Urinary bladder (tissue), 4 donors: ENCODE measurements around the gene DTD1. TPM values are rescaled to one million over a fixed set of nuclear protein-coding genes. Genes with fewer than 3 reads are reported as not detected.

Source experiments
- DNase-seq: peaks from one replicate; pipeline ENCODE4 v3.0.0-alpha.2; 2015; ENCODE audit errors: extremely low spot score
- H3K27ac ChIP-seq: one replicate; pipeline ENCODE4 v1.5.1; 2013; ENCODE audit warnings: low read depth, mild to moderate bottlenecking, moderate library complexity
- H3K36me3 ChIP-seq: one replicate; pipeline ENCODE4 v1.6.1; 2013; ENCODE audit warnings: mild to moderate bottlenecking, moderate library complexity; ENCODE audit not compliant: insufficient read depth
- H3K4me1 ChIP-seq: one replicate; pipeline ENCODE4 v1.6.1; 2013; ENCODE audit warnings: mild to moderate bottlenecking, moderate library complexity; ENCODE audit not compliant: insufficient read depth
- H3K4me3 ChIP-seq: one replicate; pipeline ENCODE4 v1.5.1; 2013; ENCODE audit warnings: low read depth, low read length
- WGBS: extraction: QIAGEN DNeasy Blood & Tissue Kit; methylation state at CpG from one replicate; pipeline ENCODE4 v1.1.7; 2013; 5-methylcytosine and 5-hydroxymethylcytosine counted together
- polyA plus RNA-seq: library from polyadenylated mRNA; stranded (reverse); fragments of 200-250 nt; gene quantifications from one replicate; pipeline ENCODE4 v1.2.3, GENCODE V29; 2013
- total RNA-seq: library from RNA; depleted of rRNA; stranded (reverse); fragments of >200 nt; gene quantifications from one replicate; pipeline ENCODE4 v1.2.3, GENCODE V29; 2014
- donor health status: healthy with polysubstance abuse.
- donor health status: healthy.

Gene DTD1
- total and polyA plus RNA-seq, 2 donors = 18.0 to 28.4 TPM

- Histone ChIP-seq H3K36me3 (no peaks in the 10 kb centered on the region), H3K4me1 (no peaks in the 10 kb centered on the region), H3K27ac (no peak overlapping the region), H3K4me3 (no peak overlapping the region)
- no peak for DNase-seq
- WGBS = 90% methylated on average over 5 of the region's 5 CpGs
Measured at GRCh38 chr20:18685406-18685805, 97.6 kb downstream of the DTD1 start.

- no peak overlapping the region for H3K4me3 ChIP-seq
- no peaks in the 10 kb centered on the region for H3K4me1 ChIP-seq
- H3K36me3 ChIP-seq = no peaks in the 10 kb centered on the region
- DNase-seq = no peak
- 50% methylated on average over 1 of the region's 1 CpG for WGBS
- no peak overlapping the region for H3K27ac ChIP-seq
Measured at GRCh38 chr20:18686696-18687095, 98.8 kb downstream of the DTD1 start.

- DNase-seq = no peak
- Histone ChIP-seq H3K27ac (no peak overlapping the region), H3K4me1 (peaks cover 2% of the 10 kb centered on the region), H3K36me3 (no peaks in the 10 kb centered on the region), H3K4me3 (no peak overlapping the region)
- WGBS = 84% methylated on average over 3 of the region's 3 CpGs
Measured at GRCh38 chr20:18688676-18689075, 100.8 kb downstream of the DTD1 start.

GRCh38 chr20:18689557-18689956 lies 101.7 kb downstream of the DTD1 start:
- whole genome bisulfite sequencing = 93% methylated on average over 1 of the region's 1 CpG
- DNase-seq = no peak
- H3K4me1 ChIP-seq = peaks cover 2% of the 10 kb centered on the region
- H3K4me3 ChIP-seq = no peak overlapping the region
- no peaks in the 10 kb centered on the region for H3K36me3 ChIP-seq
- no peak overlapping the region for H3K27ac ChIP-seq

GRCh38 chr20:18692447-18692846 lies 104.6 kb downstream of the DTD1 start:
- no peak for DNase-seq
- Histone ChIP-seq H3K27ac (no peak overlapping the region), H3K36me3 (no peaks in the 10 kb centered on the region), H3K4me1 (peaks cover 2% of the 10 kb centered on the region), H3K4me3 (no peak overlapping the region)
- 34% methylated on average over 1 of the region's 1 CpG for WGBS

- Histone ChIP-seq H3K4me3 (no peak overlapping the region), H3K4me1 (peaks cover 2% of the 10 kb centered on the region), H3K27ac (no peak overlapping the region), H3K36me3 (no peaks in the 10 kb centered on the region)
- WGBS = 93% methylated on average over 6 of the region's 6 CpGs
- DNase-seq = no peak
Measured at GRCh38 chr20:18694071-18694470, 106.2 kb downstream of the DTD1 start.

- Histone ChIP-seq H3K4me3 (no peak overlapping the region), H3K4me1 (peaks cover 2% of the 10 kb centered on the region), H3K36me3 (no peaks in the 10 kb centered on the region), H3K27ac (no peak overlapping the region)
- 83% methylated on average over 5 of the region's 5 CpGs for whole genome bisulfite sequencing
- no peak for DNase-seq
Measured at GRCh38 chr20:18695175-18695574, 107.3 kb downstream of the DTD1 start.

- 98% methylated on average over 4 of the region's 4 CpGs for WGBS
- Histone ChIP-seq H3K4me3 (no peak overlapping the region), H3K4me1 (no peaks in the 10 kb centered on the region), H3K36me3 (no peaks in the 10 kb centered on the region), H3K27ac (no peak overlapping the region)
- DNase-seq = no peak
Measured at GRCh38 chr20:18698735-18699380, 111.0 kb downstream of the DTD1 start.

GRCh38 chr20:18701969-18702368 lies 114.1 kb downstream of the DTD1 start:
- Histone ChIP-seq H3K27ac (peak overlapping the region; percentile 30), H3K36me3 (no peaks in the 10 kb centered on the region), H3K4me1 (no peaks in the 10 kb centered on the region), H3K4me3 (no peak overlapping the region)
- WGBS = 65% methylated on average over 3 of the region's 3 CpGs
- DNase-seq = no peak

- no peak for DNase-seq
- WGBS = 31% methylated on average over 3 of the region's 3 CpGs
- Histone ChIP-seq H3K27ac (no peak overlapping the region), H3K4me1 (no peaks in the 10 kb centered on the region), H3K36me3 (no peaks in the 10 kb centered on the region), H3K4me3 (no peak overlapping the region)
Measured at GRCh38 chr20:18702736-18703135, 114.9 kb downstream of the DTD1 start.

- Histone ChIP-seq H3K27ac (no peak overlapping the region), H3K4me1 (no peaks in the 10 kb centered on the region), H3K4me3 (no peak overlapping the region), H3K36me3 (no peaks in the 10 kb centered on the region)
- no peak for DNase-seq
- WGBS = 65% methylated on average over 3 of the region's 3 CpGs
Measured at GRCh38 chr20:18705490-18705889, 117.6 kb downstream of the DTD1 start.

GRCh38 chr20:18705910-18706309 lies 118.1 kb downstream of the DTD1 start:
- H3K36me3 ChIP-seq = no peaks in the 10 kb centered on the region
- H3K4me3 ChIP-seq = no peak overlapping the region
- no peak overlapping the region for H3K27ac ChIP-seq
- DNase-seq = no peak
- WGBS = 65% methylated on average over 2 of the region's 2 CpGs
- no peaks in the 10 kb centered on the region for H3K4me1 ChIP-seq

- H3K4me1 ChIP-seq = no peaks in the 10 kb centered on the region
- H3K36me3 ChIP-seq = no peaks in the 10 kb centered on the region
- no peak for DNase-seq
- 97% methylated on average over 1 of the region's 1 CpG for WGBS
- H3K4me3 ChIP-seq = no peak overlapping the region
- no peak overlapping the region for H3K27ac ChIP-seq
Measured at GRCh38 chr20:18712131-18712530, 124.3 kb downstream of the DTD1 start.

GRCh38 chr20:18712882-18713281 lies 125.0 kb downstream of the DTD1 start:
- DNase-seq = no peak
- H3K4me1 ChIP-seq = no peaks in the 10 kb centered on the region
- H3K27ac ChIP-seq = no peak overlapping the region
- H3K4me3 ChIP-seq = no peak overlapping the region
- no peaks in the 10 kb centered on the region for H3K36me3 ChIP-seq
- WGBS = 65% methylated on average over 3 of the region's 3 CpGs

- no peak overlapping the region for H3K4me3 ChIP-seq
- DNase-seq = no peak
- whole genome bisulfite sequencing = 96% methylated on average over 3 of the region's 3 CpGs
- H3K27ac ChIP-seq = no peak overlapping the region
- H3K36me3 ChIP-seq = no peaks in the 10 kb centered on the region
- no peaks in the 10 kb centered on the region for H3K4me1 ChIP-seq
Measured at GRCh38 chr20:18715564-18715963, 127.7 kb downstream of the DTD1 start.
